ENCODE results near the gene LRRK1.

The LRRK1 gene

DNA sequence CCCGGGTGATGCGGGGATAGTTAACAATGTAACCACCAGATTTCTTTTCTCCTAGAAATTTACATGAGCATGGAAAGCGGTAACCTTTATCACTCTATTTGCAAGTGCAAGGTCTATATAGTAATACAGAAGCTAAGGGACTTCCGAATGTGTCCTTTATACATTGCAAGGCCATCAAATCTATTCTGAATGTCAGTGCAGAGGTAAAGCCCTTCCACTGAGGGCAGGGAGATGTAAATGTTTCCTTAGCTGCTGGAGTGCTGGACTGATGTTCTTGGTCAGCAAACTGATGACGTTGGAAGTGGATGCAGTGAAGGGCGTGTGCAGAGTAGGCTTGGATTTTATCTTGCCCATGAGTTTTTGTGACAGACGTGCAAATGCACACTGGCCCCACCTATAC is 33.3 kb upstream of the LRRK1 start:
- DNase-seq (ENCODE audit: low spot score) = no peak

DNA sequence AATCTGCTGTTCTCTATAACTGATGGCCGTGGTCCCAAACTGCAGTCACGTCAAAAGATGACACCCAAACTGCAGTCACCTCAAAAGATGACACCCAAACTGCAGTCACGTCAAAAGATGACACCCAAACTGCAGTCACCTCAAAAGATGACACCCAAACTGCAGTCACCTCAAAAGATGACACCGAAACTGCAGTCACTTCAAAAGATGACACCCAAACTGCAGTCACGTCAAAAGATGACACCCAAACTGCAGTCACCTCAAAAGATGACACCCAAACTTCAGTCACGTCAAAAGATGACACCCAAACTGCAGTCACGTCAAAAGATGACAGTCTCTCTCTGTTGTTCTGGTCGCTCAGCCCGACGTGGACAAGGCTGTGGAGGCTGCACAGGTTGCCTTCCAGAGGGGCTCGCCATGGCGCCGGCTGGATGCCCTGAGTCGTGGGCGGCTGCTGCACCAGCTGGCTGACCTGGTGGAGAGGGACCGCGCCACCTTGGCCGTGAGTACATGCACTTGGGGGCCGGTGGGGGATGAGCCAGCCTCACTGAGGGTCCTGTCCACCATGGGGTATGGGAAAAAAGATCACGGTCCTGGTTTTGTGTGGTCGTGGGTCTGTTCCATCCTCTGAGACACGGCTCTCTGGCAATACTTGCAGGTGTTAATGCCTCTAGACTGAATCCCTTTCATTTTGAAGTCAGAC is 31.8 kb upstream of the LRRK1 start:
- TF ChIP-seq, protein P1, sequence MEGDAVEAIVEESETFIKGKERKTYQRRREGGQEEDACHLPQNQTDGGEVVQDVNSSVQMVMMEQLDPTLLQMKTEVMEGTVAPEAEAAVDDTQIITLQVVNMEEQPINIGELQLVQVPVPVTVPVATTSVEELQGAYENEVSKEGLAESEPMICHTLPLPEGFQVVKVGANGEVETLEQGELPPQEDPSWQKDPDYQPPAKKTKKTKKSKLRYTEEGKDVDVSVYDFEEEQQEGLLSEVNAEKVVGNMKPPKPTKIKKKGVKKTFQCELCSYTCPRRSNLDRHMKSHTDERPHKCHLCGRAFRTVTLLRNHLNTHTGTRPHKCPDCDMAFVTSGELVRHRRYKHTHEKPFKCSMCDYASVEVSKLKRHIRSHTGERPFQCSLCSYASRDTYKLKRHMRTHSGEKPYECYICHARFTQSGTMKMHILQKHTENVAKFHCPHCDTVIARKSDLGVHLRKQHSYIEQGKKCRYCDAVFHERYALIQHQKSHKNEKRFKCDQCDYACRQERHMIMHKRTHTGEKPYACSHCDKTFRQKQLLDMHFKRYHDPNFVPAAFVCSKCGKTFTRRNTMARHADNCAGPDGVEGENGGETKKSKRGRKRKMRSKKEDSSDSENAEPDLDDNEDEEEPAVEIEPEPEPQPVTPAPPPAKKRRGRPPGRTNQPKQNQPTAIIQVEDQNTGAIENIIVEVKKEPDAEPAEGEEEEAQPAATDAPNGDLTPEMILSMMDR (IDR thresholded peaks at IDR 0.05; ENCODE audit: extremely low read depth, missing control alignments) = no peak
- no peak for DNase-seq (ENCODE audit: low spot score)

More for the DNA sequence above, 33.3 kb upstream of the LRRK1 start:
- TF ChIP-seq, protein P1 (IDR thresholded peaks at IDR 0.05; ENCODE audit: extremely low read depth, missing control alignments) = no peak

- TF ChIP-seq, protein P1 (IDR thresholded peaks at IDR 0.05; ENCODE audit: extremely low read depth, missing control alignments) = no peak
- no peak for DNase-seq (ENCODE audit: low spot score)
Measured at GRCh38 chr15:100889385-100890050, 29.6 kb upstream of the LRRK1 start.

DNA sequence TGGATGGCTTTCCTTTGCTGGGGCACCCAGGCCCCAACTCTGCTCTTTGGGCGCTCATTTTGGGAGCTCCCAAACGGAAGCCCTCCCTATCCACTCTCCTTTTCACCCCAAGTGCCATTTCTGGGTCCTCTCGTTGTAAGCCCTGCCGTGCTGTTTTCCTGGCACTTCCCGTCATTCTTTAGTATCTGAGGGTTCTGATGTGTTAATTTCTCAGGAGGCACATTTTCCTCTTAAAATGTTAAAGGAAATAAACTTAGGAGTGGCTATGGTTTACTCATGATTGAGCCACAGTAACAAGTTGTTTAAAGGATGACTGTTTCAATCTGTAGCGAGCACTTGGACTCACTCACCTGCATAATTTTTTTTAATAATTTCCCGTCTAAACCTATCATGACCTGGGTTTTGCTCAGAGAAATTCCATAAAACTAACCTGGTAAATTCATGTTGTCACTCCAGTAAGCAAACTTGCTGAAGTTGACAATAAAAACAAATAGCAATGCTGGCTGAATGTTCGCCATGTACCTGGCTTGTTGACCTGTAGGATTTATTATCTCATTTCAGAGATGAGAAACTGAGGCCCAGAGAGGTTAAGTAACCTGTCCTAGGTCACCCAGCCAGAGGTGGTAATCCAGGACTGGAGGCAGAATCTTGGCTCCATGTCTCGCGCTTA is 29.0 kb upstream of the LRRK1 start:
- TF ChIP-seq, protein P1 (IDR thresholded peaks at IDR 0.05; ENCODE audit: extremely low read depth, missing control alignments) = no peak
- no peak for DNase-seq (ENCODE audit: low spot score)

DNA sequence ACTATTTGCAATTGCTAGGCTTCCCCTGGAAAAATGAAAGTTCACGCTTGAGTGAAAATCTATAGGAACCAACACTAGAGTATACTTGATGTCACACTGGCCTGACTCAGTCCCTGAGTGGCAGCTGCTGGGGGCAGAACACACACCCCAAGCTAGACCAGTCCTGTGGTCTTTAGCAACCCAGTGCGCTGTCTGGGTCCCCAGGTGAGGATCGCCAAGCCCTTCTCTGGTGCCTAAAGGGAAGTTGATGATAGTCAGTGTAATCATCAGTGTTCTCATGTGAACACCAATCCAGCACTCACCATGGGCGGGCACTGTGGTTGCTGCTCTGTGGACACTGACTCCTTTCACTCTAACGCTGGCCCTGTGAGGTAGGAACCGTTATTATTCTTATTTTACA is 28.3 kb upstream of the LRRK1 start:
- no peak for DNase-seq (ENCODE audit: low spot score)
- TF ChIP-seq, protein P1 (IDR thresholded peaks at IDR 0.05; ENCODE audit: extremely low read depth, missing control alignments) = no peak

DNA sequence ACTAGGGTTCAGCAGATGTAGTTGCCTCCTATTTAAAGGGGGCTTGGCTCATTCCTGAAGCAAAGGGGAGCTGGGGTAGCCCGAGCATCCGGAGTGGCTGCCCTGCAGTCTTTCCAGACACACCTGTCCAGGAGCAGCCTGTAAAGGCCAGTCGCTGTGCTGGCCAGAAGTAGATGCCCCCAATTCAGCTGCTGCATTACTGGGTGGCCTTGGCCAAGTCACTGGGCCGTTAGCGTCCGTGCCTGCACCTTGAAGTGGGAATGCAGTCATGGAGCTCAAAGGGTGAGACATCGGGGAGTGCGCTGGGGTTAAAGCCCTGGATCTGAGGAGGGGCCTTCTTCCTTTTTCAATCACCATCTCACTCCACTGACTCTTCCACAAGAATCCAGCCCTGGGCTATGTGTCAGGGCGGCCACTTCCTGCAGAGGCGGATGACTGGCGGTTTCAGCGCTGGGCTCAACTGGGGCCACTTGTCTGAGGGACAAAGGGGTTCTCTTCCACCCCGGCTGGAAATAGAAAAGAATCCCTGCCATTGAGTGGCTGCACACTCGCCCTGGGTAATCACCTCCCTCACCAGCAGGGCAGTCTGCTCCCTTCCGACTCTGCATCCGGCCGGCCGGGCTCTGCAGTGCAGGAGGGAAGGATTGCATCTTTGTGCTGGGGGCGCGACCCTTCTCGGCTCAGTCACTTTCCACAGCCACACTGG is 27.7 kb upstream of the LRRK1 start:
- no peak for DNase-seq (ENCODE audit: low spot score)
- TF ChIP-seq, protein P1 (IDR thresholded peaks at IDR 0.05; ENCODE audit: extremely low read depth, missing control alignments) = no peak
